ENCODE measurements around the gene TOX2.

The TOX2 gene

GRCh38 chr20:44085616-44086434 is 171.2 kb downstream of the TOX2 start:
- Histone ChIP-seq H3K27ac (no peak overlapping the region), H3K36me3 (ENCODE audit: control insufficient read depth, insufficient read depth, low read length) (no peaks in the 10 kb centered on the region), H3K9me3 (ENCODE audit: control insufficient read depth, low read length) (no peaks in the 10 kb centered on the region), H3K79me2 (no peaks in the 10 kb centered on the region), H3K4me1 (peaks cover 11% of the 10 kb centered on the region), H2AFZ (no peak overlapping the region), H3K4me2 (ENCODE audit: low read length) (no peak overlapping the region), H3K4me3 (ENCODE audit: low read depth, low read length) (no peak overlapping the region), H3K27me3 (ENCODE audit: control insufficient read depth, insufficient read depth, low read length) (no peaks in the 10 kb centered on the region), H3K9ac (no peak overlapping the region)
- TF ChIP-seq CTCF (IDR thresholded peaks at IDR 0.05), result no peak

GRCh38 chr20:44087051-44087856 is 172.6 kb downstream of the TOX2 start:
- Histone ChIP-seq H3K27me3 (ENCODE audit: control insufficient read depth, insufficient read depth, low read length) (no peaks in the 10 kb centered on the region), H3K9ac (no peak overlapping the region), H2AFZ (no peak overlapping the region), H3K79me2 (no peaks in the 10 kb centered on the region), H3K4me1 (peaks cover 11% of the 10 kb centered on the region), H3K36me3 (ENCODE audit: control insufficient read depth, insufficient read depth, low read length) (no peaks in the 10 kb centered on the region), H3K4me3 (ENCODE audit: low read depth, low read length) (no peak overlapping the region), H3K9me3 (ENCODE audit: control insufficient read depth, low read length) (no peaks in the 10 kb centered on the region), H3K4me2 (ENCODE audit: low read length) (no peak overlapping the region), H3K27ac (no peak overlapping the region)
- TF ChIP-seq CTCF (IDR thresholded peaks at IDR 0.05), result no peak

GRCh38 chr20:44087857-44088120 is 173.1 kb downstream of the TOX2 start:
- H2AFZ ChIP-seq, result no peak overlapping the region
- H3K4me1 ChIP-seq, result peaks cover 10% of the 10 kb centered on the region
- H3K27me3 ChIP-seq (ENCODE audit: control insufficient read depth, insufficient read depth, low read length), result no peaks in the 10 kb centered on the region
- no peaks in the 10 kb centered on the region for H3K9me3 ChIP-seq (ENCODE audit: control insufficient read depth, low read length)
- no peaks in the 10 kb centered on the region for H3K36me3 ChIP-seq (ENCODE audit: control insufficient read depth, insufficient read depth, low read length)
- no peak overlapping the region for H3K9ac ChIP-seq
- no peak overlapping the region for H3K4me2 ChIP-seq (ENCODE audit: low read length)
- H3K4me3 ChIP-seq (ENCODE audit: low read depth, low read length), result no peak overlapping the region
- H3K27ac ChIP-seq, result no peak overlapping the region
- no peaks in the 10 kb centered on the region for H3K79me2 ChIP-seq
- no peak for TF ChIP-seq CTCF (IDR thresholded peaks at IDR 0.05)

GRCh38 chr20:44089987-44090674 is 175.5 kb downstream of the TOX2 start:
- no peak overlapping the region for H3K9ac ChIP-seq
- no peak overlapping the region for H3K4me3 ChIP-seq (ENCODE audit: low read depth, low read length)
- H3K4me1 ChIP-seq, result no peaks in the 10 kb centered on the region
- no peaks in the 10 kb centered on the region for H3K79me2 ChIP-seq
- no peak overlapping the region for H2AFZ ChIP-seq
- no peaks in the 10 kb centered on the region for H3K36me3 ChIP-seq (ENCODE audit: control insufficient read depth, insufficient read depth, low read length)
- H3K27ac ChIP-seq, result no peak overlapping the region
- no peaks in the 10 kb centered on the region for H3K9me3 ChIP-seq (ENCODE audit: control insufficient read depth, low read length)
- no peak for TF ChIP-seq CTCF (IDR thresholded peaks at IDR 0.05)
- H3K4me2 ChIP-seq (ENCODE audit: low read length), result no peak overlapping the region
- no peaks in the 10 kb centered on the region for H3K27me3 ChIP-seq (ENCODE audit: control insufficient read depth, insufficient read depth, low read length)

Measured in parathyroid adenoma (tissue), 2 donors.